Mesenchymal stem cell (in vitro differentiated cells and primary cell): Measurements from ENCODE around the gene AKAP6.

Source experiments
- DNase-seq: peaks from one replicate; pipeline ENCODE4 v3.0.0-alpha.2; 2013
- H2AFZ ChIP-seq: one replicate; pipeline ENCODE4 v1.6.1; 2013; ENCODE audit warnings: low read depth, mild to moderate bottlenecking, control low read depth, inconsistent platforms, low read length, moderate library complexity
- H2AK5ac ChIP-seq: 2 replicates; pipeline ENCODE4 v1.6.1; 2013; ENCODE audit warnings: low read length, moderate library complexity, mild to moderate bottlenecking, inconsistent platforms; ENCODE audit not compliant: severe bottlenecking
- H2BK120ac ChIP-seq: one replicate; pipeline ENCODE4 v1.6.1; 2013; ENCODE audit warnings: low read depth, mild to moderate bottlenecking, inconsistent platforms, low read length, moderate library complexity
- H2BK12ac ChIP-seq, 2 experiments: one replicate each; pipeline ENCODE4 v1.6.1; 2013; ENCODE audit warnings: inconsistent platforms in 2 of 2, low read length in 2 of 2, mild to moderate bottlenecking in 2 of 2, moderate library complexity in 2 of 2, control low read depth in 1 of 2
- H2BK15ac ChIP-seq: one replicate; pipeline ENCODE4 v1.6.1; 2013; ENCODE audit warnings: mild to moderate bottlenecking, low read depth, inconsistent platforms; ENCODE audit not compliant: poor library complexity, severe bottlenecking
- H2BK5ac ChIP-seq: 2 replicates; pipeline ENCODE4 v1.6.1; 2013; ENCODE audit warnings: low read depth, mild to moderate bottlenecking, low read length, control low read depth, inconsistent platforms; ENCODE audit not compliant: poor library complexity, severe bottlenecking
- H3K14ac ChIP-seq, 2 experiments: one replicate each; pipeline ENCODE4 v1.6.1; 2013; ENCODE audit warnings: inconsistent platforms in 2 of 2, low read length in 2 of 2, control low read depth in 1 of 2, mild to moderate bottlenecking in 1 of 2, moderate library complexity in 1 of 2
- H3K18ac ChIP-seq, 2 experiments: one replicate each; pipeline ENCODE4 v1.6.1; 2013; ENCODE audit warnings: inconsistent platforms in 2 of 2, low read length in 2 of 2, control low read depth in 1 of 2, low read depth in 1 of 2, mild to moderate bottlenecking in 1 of 2
- H3K23ac ChIP-seq, 2 experiments: one replicate each; pipeline ENCODE4 v1.6.1; 2013; ENCODE audit warnings: inconsistent platforms in 2 of 2, low read length in 2 of 2, mild to moderate bottlenecking in 2 of 2, moderate library complexity in 2 of 2, control low read depth in 1 of 2
- H3K27ac ChIP-seq: 2 replicates; pipeline ENCODE4 v1.5.1; 2013; ENCODE audit warnings: mild to moderate bottlenecking, moderate library complexity, low read length, control low read depth, inconsistent platforms; ENCODE audit not compliant: poor library complexity, severe bottlenecking
- H3K27me3 ChIP-seq, 2 experiments: 2 replicates each; pipeline versions ENCODE4 v1.6.1 to v1.7.0; 2013; ENCODE audit warnings: low read length in 2 of 2, mild to moderate bottlenecking in 2 of 2, moderate library complexity in 2 of 2, control low read depth in 1 of 2, inconsistent platforms in 1 of 2; ENCODE audit not compliant: control insufficient read depth in 1 of 2, insufficient read depth in 1 of 2
- H3K36me3 ChIP-seq, 2 experiments: 2 replicates each; pipeline versions ENCODE4 v1.6.1 to v1.7.0; 2013; ENCODE audit warnings: low read length in 2 of 2, control low read depth in 1 of 2, inconsistent platforms in 1 of 2, low read depth in 1 of 2, mild to moderate bottlenecking in 1 of 2; ENCODE audit not compliant: insufficient read depth in 2 of 2, control insufficient read depth in 1 of 2
- H3K4ac ChIP-seq, 2 experiments: one replicate each; pipeline ENCODE4 v1.6.1; 2013; ENCODE audit warnings: inconsistent platforms in 2 of 2, low read length in 2 of 2, mild to moderate bottlenecking in 2 of 2, moderate library complexity in 2 of 2, control low read depth in 1 of 2, low read depth in 1 of 2
- H3K4me1 ChIP-seq: 2 replicates; pipeline ENCODE4 v1.6.1; 2013; ENCODE audit warnings: low read depth, low read length, control low read depth; ENCODE audit not compliant: control insufficient read depth, insufficient read depth
- H3K4me2 ChIP-seq: 2 replicates; pipeline ENCODE4 v1.6.1; 2013; ENCODE audit warnings: low read length, mild to moderate bottlenecking, inconsistent platforms; ENCODE audit not compliant: poor library complexity, severe bottlenecking
- H3K4me3 ChIP-seq, 2 experiments: 2 replicates each; pipeline versions ENCODE4 v1.5.1 to v1.7.0; 2013; ENCODE audit warnings: low read length in 2 of 2, mild to moderate bottlenecking in 2 of 2, control low read depth in 1 of 2, low read depth in 1 of 2; ENCODE audit not compliant: insufficient read depth in 1 of 2
- H3K79me1 ChIP-seq: replicated peaks from 2 replicates; pipeline ENCODE4 v1.6.1; 2013; ENCODE audit warnings: mild to moderate bottlenecking, control low read depth, low read length, inconsistent platforms; ENCODE audit not compliant: poor library complexity, severe bottlenecking
- H3K9ac ChIP-seq: 2 replicates; pipeline ENCODE4 v1.7.0; 2013; ENCODE audit warnings: mild to moderate bottlenecking, low read length, moderate library complexity
- H3K9me3 ChIP-seq: 2 replicates; pipeline ENCODE4 v1.7.0; 2013; ENCODE audit warnings: mild to moderate bottlenecking, low read length; ENCODE audit not compliant: control insufficient read depth
- H4K8ac ChIP-seq: one replicate; pipeline ENCODE4 v1.6.1; 2013; ENCODE audit warnings: inconsistent platforms, mild to moderate bottlenecking, low read length, moderate library complexity
- H4K91ac ChIP-seq: one replicate; pipeline ENCODE4 v1.6.1; 2013; ENCODE audit warnings: mild to moderate bottlenecking, low read length, inconsistent platforms
- WGBS: methylation state at CpG from one replicate; pipeline ENCODE4 v1.1.7; 2013; ENCODE audit warnings: mixed read lengths; 5-methylcytosine and 5-hydroxymethylcytosine counted together

Gene AKAP6

DNA sequence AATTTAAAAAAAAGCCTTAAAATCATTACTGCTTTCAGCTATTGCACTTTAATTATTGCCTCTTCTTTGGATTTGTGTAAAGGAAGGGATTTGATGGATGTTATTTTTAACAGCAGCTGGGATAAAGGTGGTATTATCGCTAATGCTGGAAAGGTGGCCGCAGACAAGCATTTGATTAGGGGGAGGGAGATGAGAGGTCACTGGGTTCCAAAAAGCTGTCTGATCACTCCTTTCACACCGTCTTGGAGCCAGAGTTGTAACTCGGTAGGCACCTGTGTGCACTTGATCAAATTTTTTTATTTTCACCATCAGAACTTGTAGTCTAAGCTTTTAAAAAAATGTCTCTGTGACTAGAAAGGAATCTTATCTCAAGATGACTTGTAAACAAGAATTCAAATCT lies 99.8 kb downstream of the AKAP6 start:
- Histone ChIP-seq H3K9ac (no peak overlapping the region), H3K4me1 (peaks cover 2% of the 10 kb centered on the region)
- 100% methylated on average over 2 of the region's 4 CpGs for WGBS

DNA sequence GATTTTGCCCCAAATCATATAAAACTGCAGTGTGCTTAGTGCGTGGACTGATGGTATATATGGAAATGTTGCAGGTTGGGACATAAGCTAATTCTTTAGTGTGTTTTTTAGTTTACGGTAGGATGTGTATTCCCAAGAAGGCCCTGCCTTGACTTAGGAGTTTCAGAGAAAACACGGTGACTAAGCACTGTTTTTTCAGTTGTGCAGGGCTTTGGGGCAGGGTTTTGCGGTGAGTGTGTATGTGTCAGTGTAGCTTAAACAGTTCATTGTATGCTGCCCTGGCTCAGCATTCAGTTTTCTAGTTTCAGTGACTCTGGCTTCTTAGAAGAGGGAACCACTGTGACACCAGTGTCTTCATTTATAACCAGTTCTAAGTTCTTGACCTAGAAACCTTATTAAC lies 101.2 kb downstream of the AKAP6 start:
- Histone ChIP-seq H3K9ac (no peak overlapping the region), H3K9me3 (no peaks in the 10 kb centered on the region), H3K14ac (no peak overlapping the region), H2AK5ac (no peak overlapping the region), H4K91ac (no peak overlapping the region), H3K4me2 (no peak overlapping the region), H3K18ac (no peak overlapping the region), H3K4ac (no peak overlapping the region), H3K36me3 (no peaks in the 10 kb centered on the region), H2BK12ac (no peak overlapping the region), H3K79me1 (no peaks in the 10 kb centered on the region), H3K4me1 (peaks cover 2% of the 10 kb centered on the region), H2BK120ac (no peak overlapping the region), H3K4me3 (no peak overlapping the region), H3K23ac (no peak overlapping the region), H2BK15ac (no peak overlapping the region), H4K8ac (no peak overlapping the region), H2AFZ (no peak overlapping the region), H2BK5ac (no peak overlapping the region), H3K27me3 (no peaks in the 10 kb centered on the region), H3K27ac (no peak overlapping the region)
- 87% methylated on average over 4 of the region's 4 CpGs for WGBS
- peak; percentile 48 for DNase-seq

More for the DNA sequence above, 99.8 kb downstream of the AKAP6 start:
- Histone ChIP-seq H3K36me3 (no peaks in the 10 kb centered on the region), H2AK5ac (no peak overlapping the region), H3K9me3 (no peaks in the 10 kb centered on the region), H2BK12ac (no peak overlapping the region), H3K14ac (no peak overlapping the region), H3K4me2 (no peak overlapping the region), H3K4me3 (no peak overlapping the region), H3K79me1 (no peaks in the 10 kb centered on the region), H3K27ac (no peak overlapping the region), H3K27me3 (no peaks in the 10 kb centered on the region), H2BK5ac (no peak overlapping the region), H2BK120ac (no peak overlapping the region), H3K18ac (no peak overlapping the region), H4K91ac (no peak overlapping the region), H2BK15ac (no peak overlapping the region), H4K8ac (no peak overlapping the region), H2AFZ (no peak overlapping the region), H3K4ac (no peak overlapping the region), H3K23ac (no peak overlapping the region)
- DNase-seq, result no peak

DNA sequence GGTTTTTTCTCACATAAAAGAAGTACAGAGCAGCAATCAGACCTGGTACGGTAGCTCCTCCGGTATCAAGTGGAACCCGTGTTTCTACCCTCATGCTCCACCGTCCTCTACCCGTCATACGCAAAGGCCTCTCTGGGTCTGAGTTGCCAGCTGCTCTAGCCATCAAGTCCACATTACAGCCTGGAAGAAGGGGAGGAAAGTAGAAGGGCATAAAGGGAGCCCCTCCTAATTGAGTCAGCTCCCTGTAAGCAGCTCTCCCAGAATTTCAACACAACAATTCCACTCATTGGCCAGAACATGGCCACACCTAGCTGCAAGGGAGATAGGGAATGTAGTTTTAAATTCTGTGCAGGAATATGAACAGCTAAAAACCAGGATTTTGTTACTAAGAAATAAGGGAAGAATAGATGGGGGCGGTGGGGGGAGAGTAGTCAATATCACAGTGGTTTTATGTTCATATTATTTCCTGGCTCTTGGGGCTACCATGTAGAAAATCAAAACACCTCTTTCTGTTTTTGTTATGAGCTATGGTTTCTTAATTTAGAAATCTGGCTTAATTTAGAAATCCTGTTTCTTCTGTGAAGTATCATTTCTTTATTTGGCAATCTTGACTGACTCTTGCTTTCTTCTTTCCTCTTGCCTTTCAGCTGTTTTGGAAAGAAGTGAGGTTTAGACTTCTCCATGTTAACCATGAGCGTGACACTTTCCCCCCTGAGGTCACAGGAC lies 103.9 kb downstream of the AKAP6 start:
- Histone ChIP-seq H2BK12ac (no peak overlapping the region), H3K9me3 (no peaks in the 10 kb centered on the region), H3K4me1 (peaks cover 2% of the 10 kb centered on the region), H2AK5ac (no peak overlapping the region), H3K36me3 (no peaks in the 10 kb centered on the region), H2BK15ac (no peak overlapping the region), H3K4me2 (no peak overlapping the region), H4K8ac (no peak overlapping the region), H2BK5ac (no peak overlapping the region), H2AFZ (no peak overlapping the region), H3K9ac (no peak overlapping the region), H3K18ac (no peak overlapping the region), H3K23ac (no peak overlapping the region), H3K4me3 (no peak overlapping the region), H3K14ac (no peak overlapping the region), H3K79me1 (no peaks in the 10 kb centered on the region), H3K27ac (no peak overlapping the region), H3K4ac (no peak overlapping the region), H2BK120ac (no peak overlapping the region), H3K27me3 (no peaks in the 10 kb centered on the region), H4K91ac (no peak overlapping the region)
- 95% methylated on average over 7 of the region's 8 CpGs for WGBS
- no peak for DNase-seq

DNA sequence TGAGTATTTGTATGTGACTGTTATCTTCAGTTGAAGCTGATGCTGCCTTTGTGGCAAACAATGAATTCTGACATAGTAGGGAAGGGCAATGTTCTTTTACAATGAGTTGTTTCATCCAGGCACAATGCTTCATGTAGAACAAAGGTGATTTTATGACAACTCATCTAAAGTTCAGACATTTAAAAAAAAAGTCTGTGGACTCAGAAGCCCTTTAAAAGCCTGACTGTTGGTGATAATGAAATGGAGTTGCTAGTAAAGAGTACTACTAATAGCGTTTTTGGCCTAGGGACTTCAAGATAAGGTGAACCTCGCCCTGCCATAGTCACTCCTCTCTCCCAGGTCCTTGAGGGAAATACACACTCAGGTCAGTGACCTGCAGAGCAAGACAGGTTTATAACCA lies 105.1 kb downstream of the AKAP6 start:
- Histone ChIP-seq H3K9ac (no peak overlapping the region), H2AFZ (no peak overlapping the region), H2BK15ac (no peak overlapping the region), H3K9me3 (no peaks in the 10 kb centered on the region), H2BK12ac (no peak overlapping the region), H2AK5ac (no peak overlapping the region), H4K8ac (no peak overlapping the region), H3K4me3 (no peak overlapping the region), H4K91ac (no peak overlapping the region), H3K36me3 (no peaks in the 10 kb centered on the region), H3K4ac (no peak overlapping the region), H3K14ac (no peak overlapping the region), H3K27ac (no peak overlapping the region), H3K4me2 (no peak overlapping the region), H3K79me1 (no peaks in the 10 kb centered on the region), H3K18ac (no peak overlapping the region), H2BK5ac (no peak overlapping the region), H3K27me3 (no peaks in the 10 kb centered on the region), H3K23ac (no peak overlapping the region), H2BK120ac (no peak overlapping the region), H3K4me1 (peaks cover 2% of the 10 kb centered on the region)
- no peak for DNase-seq
- 81% methylated on average over 2 of the region's 2 CpGs for whole genome bisulfite sequencing
